ENCODE measurements around the gene RHPN2. TPM values are rescaled to one million over a fixed set of nuclear protein-coding genes. Genes with fewer than 3 reads are reported as not detected.
A peak's percentile ranks its signal among the peaks of the same experiment; 100 is the strongest.

Gene RHPN2
- total and polyA plus RNA-seq, 2 of the 13 experiments (the other 11 are each of a cell fraction or from before 2014, with no cell fraction given): 20.3 to 48.0 TPM

DNA sequence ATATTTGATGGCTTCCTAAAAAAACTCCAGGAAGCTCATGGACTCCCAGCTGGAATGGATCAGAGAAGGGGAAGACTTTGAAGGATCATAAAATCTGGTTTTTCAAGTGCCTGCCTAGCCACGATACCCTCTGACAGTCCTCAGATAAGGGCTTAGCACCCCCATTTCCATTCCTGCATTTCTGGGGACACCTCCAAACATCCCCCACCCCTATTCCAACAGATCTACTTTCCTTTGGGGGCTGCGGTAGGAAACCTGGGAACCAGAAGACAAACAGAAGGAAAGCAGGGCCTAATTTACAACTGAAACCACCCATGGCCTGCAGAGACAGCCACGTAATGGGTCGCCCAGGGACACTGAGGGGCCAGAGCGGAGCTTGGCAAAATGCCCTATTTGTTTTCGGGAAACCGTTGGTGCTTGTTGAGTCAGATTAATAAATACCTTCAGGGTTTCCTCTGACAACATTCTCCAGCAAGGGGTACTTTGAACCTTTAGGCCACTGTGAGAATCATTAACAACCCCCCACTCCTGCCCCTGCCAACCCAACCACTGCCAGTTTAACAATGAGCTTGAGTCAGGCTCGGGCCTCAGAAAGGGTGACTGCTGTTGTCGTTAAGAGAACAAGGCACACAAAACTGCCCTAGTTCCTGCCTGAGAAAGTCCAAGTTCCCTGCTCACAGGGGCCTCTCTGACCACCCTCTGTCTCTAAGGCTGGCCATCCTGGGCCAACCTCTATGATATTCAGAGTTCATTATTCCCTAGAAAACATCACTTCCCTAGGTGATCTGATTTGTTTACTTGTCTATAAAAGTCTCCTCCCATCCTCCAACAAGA lies 23.5 kb downstream of the RHPN2 start (continued):
- TF ChIP-seq HNF4G (IDR thresholded peaks at IDR 0.05; ENCODE audit: borderline replicate concordance, low read depth, low read length) (peak; percentile 92), HNF4G (CRISPR knock-in tag; IDR thresholded peaks at IDR 0.05; ENCODE audit: borderline replicate concordance, low read depth) (peak; percentile 81), ZNF383 (CRISPR knock-in tag; IDR thresholded peaks at IDR 0.05; ENCODE audit: borderline replicate concordance) (no peak), YEATS4 (CRISPR knock-in tag; IDR thresholded peaks at IDR 0.05; ENCODE audit: borderline replicate concordance) (peak; percentile 66; the same call in 1 of the 2 replicates), ZFP90 (CRISPR knock-in tag; IDR thresholded peaks at IDR 0.05; ENCODE audit: borderline replicate concordance) (no peak), ZMYM4 (CRISPR knock-in tag; IDR thresholded peaks at IDR 0.05) (peak; percentile 75), ZKSCAN8 (CRISPR knock-in tag; IDR thresholded peaks at IDR 0.05; ENCODE audit: borderline replicate concordance) (peak; percentile 55; the same call in 1 of the 2 replicates), ZNF20 (CRISPR knock-in tag; IDR thresholded peaks at IDR 0.05) (no peak), ZNF614 (CRISPR knock-in tag; IDR thresholded peaks at IDR 0.05; ENCODE audit: borderline replicate concordance) (peak; percentile 92; the same call in 1 of the 2 replicates), ZMYM2 (CRISPR knock-in tag; IDR thresholded peaks at IDR 0.05) (peak; percentile 69), KAT7 (CRISPR knock-in tag; IDR thresholded peaks at IDR 0.05; ENCODE audit: borderline replicate concordance) (no peak), ZNF619 (CRISPR knock-in tag; IDR thresholded peaks at IDR 0.05) (no peak), CREB1 (IDR thresholded peaks at IDR 0.05) (peak; percentile 45; the same call in 1 of the 2 replicates), CREB1 (CRISPR knock-in tag; IDR thresholded peaks at IDR 0.05) (peak; percentile 84), ASH2L (IDR thresholded peaks at IDR 0.05; ENCODE audit: insufficient read length, low read depth, low read length) (peak; percentile 93), ZNF724P (CRISPR knock-in tag; IDR thresholded peaks at IDR 0.05; ENCODE audit: borderline replicate concordance) (peak; percentile 37; the same call in 1 of the 2 replicates), ZNF143 (CRISPR knock-in tag; IDR thresholded peaks at IDR 0.05) (no peak)
- TF ChIP-seq, protein P1, sequence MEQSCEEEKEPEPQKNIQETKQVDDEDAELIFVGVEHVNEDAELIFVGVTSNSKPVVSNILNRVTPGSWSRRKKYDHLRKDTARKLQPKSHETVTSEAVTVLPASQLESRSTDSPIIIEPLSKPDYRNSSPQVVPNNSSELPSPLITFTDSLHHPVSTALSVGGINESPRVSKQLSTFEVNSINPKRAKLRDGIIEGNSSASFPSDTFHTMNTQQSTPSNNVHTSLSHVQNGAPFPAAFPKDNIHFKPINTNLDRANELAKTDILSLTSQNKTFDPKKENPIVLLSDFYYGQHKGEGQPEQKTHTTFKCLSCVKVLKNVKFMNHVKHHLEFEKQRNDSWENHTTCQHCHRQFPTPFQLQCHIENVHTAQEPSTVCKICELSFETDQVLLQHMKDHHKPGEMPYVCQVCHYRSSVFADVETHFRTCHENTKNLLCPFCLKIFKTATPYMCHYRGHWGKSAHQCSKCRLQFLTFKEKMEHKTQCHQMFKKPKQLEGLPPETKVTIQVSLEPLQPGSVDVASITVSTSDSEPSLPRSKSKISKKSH (CRISPR knock-in tag; IDR thresholded peaks at IDR 0.05; ENCODE audit: borderline replicate concordance): no peak
- TF ChIP-seq, protein P2, sequence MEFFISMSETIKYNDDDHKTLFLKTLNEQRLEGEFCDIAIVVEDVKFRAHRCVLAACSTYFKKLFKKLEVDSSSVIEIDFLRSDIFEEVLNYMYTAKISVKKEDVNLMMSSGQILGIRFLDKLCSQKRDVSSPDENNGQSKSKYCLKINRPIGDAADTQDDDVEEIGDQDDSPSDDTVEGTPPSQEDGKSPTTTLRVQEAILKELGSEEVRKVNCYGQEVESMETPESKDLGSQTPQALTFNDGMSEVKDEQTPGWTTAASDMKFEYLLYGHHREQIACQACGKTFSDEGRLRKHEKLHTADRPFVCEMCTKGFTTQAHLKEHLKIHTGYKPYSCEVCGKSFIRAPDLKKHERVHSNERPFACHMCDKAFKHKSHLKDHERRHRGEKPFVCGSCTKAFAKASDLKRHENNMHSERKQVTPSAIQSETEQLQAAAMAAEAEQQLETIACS (CRISPR knock-in tag; IDR thresholded peaks at IDR 0.05): no peak
- TF ChIP-seq, protein P3, sequence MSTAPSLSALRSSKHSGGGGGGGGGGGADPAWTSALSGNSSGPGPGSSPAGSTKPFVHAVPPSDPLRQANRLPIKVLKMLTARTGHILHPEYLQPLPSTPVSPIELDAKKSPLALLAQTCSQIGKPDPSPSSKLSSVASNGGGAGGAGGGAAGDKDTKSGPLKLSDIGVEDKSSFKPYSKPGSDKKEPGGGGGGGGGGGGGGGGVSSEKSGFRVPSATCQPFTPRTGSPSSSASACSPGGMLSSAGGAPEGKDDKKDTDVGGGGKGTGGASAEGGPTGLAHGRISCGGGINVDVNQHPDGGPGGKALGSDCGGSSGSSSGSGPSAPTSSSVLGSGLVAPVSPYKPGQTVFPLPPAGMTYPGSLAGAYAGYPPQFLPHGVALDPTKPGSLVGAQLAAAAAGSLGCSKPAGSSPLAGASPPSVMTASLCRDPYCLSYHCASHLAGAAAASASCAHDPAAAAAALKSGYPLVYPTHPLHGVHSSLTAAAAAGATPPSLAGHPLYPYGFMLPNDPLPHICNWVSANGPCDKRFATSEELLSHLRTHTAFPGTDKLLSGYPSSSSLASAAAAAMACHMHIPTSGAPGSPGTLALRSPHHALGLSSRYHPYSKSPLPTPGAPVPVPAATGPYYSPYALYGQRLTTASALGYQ (CRISPR knock-in tag; IDR thresholded peaks at IDR 0.05): peak; percentile 83; the same call in 1 of the 2 replicates
- TF ChIP-seq, protein P4, sequence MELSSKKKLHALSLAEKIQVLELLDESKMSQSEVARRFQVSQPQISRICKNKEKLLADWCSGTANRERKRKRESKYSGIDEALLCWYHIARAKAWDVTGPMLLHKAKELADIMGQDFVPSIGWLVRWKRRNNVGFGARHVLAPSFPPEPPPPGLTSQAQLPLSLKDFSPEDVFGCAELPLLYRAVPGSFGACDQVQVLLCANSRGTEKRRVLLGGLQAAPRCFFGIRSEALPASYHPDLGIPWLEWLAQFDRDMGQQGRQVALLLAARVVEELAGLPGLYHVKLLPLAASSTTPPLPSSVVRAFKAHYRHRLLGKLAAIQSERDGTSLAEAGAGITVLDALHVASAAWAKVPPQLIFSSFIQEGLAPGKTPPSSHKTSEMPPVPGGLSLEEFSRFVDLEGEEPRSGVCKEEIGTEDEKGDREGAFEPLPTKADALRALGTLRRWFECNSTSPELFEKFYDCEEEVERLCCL (CRISPR knock-in tag; IDR thresholded peaks at IDR 0.05; ENCODE audit: borderline replicate concordance): no peak
- TF ChIP-seq, protein P5, sequence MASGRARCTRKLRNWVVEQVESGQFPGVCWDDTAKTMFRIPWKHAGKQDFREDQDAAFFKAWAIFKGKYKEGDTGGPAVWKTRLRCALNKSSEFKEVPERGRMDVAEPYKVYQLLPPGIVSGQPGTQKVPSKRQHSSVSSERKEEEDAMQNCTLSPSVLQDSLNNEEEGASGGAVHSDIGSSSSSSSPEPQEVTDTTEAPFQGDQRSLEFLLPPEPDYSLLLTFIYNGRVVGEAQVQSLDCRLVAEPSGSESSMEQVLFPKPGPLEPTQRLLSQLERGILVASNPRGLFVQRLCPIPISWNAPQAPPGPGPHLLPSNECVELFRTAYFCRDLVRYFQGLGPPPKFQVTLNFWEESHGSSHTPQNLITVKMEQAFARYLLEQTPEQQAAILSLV (CRISPR knock-in tag; IDR thresholded peaks at IDR 0.05; ENCODE audit: borderline replicate concordance): no peak; the same call in 1 of the 2 replicates

Data from HepG2 (cell line).